Epithelial cell of proximal tubule (primary cell): ENCODE data around the gene COLGALT1. TPM values are rescaled to one million over a fixed set of nuclear protein-coding genes. Genes with fewer than 3 reads are reported as not detected.

ENCODE experiments used
- DNase-seq: peaks from one replicate; pipeline ENCODE4 v3.0.0-alpha.2; 2011; ENCODE audit warnings: low read depth
- H3K4me3 ChIP-seq: 2 replicates; pipeline ENCODE4 v1.5.1; 2011; ENCODE audit warnings: low read depth, mild to moderate bottlenecking, low read length
- CTCF ChIP-seq: conservative IDR thresholded peaks from 2 replicates; pipeline ENCODE4 v1.5.1; 2012; ENCODE audit warnings: low read depth, mild to moderate bottlenecking, low read length
- total RNA-seq: library from RNA; depleted of rRNA; stranded (reverse); fragments of >200 nt; gene quantifications from 2 replicates; pipeline ENCODE4 v1.2.3, GENCODE V29; 2015

Gene COLGALT1
- total RNA-seq, 1 donor from 2014 or later: 83.6 TPM

DNA sequence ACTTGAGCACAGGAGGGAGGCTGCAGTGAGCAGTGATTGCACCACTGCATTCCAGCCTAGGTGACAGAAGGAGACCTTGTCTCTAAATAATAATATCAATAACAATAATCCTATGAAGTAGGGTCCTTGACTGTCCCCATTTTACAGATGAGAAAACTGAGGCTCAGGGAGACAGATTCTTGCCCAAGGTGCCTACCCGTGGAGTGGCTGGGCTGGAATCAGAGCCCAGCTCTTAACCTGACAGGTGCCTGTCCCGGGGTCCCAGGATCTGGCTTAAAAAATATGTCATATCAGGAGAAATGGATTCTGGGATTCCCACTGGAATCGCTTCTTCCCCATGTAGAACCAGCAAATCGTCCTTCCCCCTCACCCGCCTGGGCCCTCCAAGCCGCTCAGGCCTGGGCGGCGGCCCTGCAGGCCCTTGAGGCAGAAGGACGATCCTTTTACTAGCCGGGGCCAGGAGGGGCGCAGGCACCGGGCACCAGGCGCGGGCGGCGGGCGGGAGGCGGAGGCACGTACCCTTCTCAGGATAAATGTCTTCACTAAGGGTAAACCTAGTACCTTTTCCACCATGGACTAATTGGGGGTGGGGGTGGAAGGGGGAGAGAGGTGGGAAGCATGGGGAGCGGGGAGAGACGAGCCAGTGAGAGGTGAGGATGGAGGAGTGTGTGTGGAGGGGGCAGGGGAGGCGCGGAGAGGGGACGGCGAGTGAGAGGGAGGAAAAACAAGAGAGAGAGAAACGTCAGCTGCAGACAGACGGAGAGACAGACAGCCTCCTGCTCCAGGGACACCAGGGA lies 60.6 kb downstream of the COLGALT1 start:
- no peak for TF ChIP-seq CTCF
- no peak for DNase-seq
- peak overlapping the region; percentile 42 for H3K4me3 ChIP-seq

DNA sequence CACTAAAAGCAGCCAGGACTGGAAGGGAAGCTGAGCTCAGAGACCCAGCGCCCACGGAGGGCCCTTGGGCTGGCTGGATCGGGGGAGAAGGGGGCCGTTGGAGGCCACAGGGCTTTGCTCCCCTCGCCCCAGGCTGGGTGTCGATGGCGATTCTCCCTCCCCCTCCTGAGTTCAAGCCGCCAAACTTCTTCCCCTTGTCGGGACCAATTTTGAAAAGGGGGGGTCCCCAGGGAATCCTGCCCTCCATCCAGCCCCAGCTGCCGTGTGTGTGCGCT lies 61.2 kb downstream of the COLGALT1 start:
- H3K4me3 ChIP-seq: peak overlapping the region; percentile 42
- TF ChIP-seq CTCF: no peak
- no peak for DNase-seq

GRCh38 chr19:17616961-17617806 lies 61.7 kb downstream of the COLGALT1 start:
- peak; percentile 40 for DNase-seq
- TF ChIP-seq CTCF: no peak
- peak overlapping the region; percentile 42 for H3K4me3 ChIP-seq

- H3K4me3 ChIP-seq: no peak overlapping the region
- TF ChIP-seq CTCF: no peak
- no peak for DNase-seq
Observed at GRCh38 chr19:17617807-17618192, 62.4 kb downstream of the COLGALT1 start.

GRCh38 chr19:17618281-17618903 lies 62.9 kb downstream of the COLGALT1 start:
- H3K4me3 ChIP-seq: no peak overlapping the region
- no peak for DNase-seq
- no peak for TF ChIP-seq CTCF

DNA sequence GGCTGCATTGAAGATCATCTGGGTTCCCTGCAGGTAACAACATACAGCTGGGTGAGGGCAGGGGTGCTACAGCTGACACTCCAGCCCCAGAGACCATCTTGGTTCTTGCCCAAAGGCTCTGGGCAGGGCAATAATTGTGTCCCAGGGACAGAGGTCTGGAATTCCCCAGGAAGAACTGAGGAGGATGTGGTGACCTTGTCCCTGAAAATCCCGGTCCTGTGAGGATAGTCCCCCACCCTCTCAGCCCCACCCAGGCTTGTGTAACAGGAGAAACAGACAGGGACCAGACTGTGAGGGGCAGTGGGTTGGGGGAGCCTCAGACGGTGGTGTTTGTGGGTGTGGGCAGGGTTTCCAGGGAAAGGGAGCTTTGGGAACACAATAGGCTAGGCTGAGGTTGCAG lies 63.5 kb downstream of the COLGALT1 start:
- H3K4me3 ChIP-seq: no peak overlapping the region
- no peak for DNase-seq
- no peak for TF ChIP-seq CTCF
